NCI-H345 treated with DMSO at 0.1 percent for 48 hours (cell line): Measurements from ENCODE around the gene RASGRP3.
"Not testable (repeated sequence)": the region's sequence is repeated elsewhere in the genome, so short reads cannot be mapped to it uniquely, and the experiment has no call there.

ENCODE experiments used
- DNase-seq: peaks from one replicate; lab custom pipeline; 2025; ENCODE audit not compliant: unreplicated experiment; lab: John Stamatoyannopoulos, UW

The RASGRP3 gene

DNA sequence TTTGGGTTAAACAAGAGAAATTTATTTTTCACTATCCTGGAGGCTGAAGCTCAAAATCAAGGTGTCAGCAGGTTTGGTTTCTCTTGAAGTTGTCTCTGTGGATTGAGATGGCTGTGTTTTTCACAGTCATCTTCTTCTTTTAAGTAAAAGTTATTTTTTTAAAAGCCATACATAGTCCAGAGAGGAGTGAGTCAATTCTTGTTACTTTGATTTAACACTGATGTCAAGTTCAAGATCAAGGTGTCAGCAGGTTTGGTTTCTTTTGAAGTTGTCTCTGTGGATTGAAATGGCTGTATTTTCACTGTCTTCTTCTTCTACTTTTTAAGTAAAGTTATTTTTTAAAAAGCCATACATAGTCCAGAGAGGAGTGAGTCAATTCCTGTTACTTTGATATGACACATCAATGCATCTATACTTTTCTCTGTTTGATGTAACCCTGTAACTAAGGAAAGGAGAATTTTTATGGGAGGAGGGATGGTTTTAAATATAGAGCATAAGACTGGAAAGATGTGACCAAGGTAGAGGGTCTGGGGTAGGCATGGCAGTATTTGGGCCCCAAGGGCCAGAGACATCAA is 22.5 kb upstream of the RASGRP3 start:
- no peak for DNase-seq

DNA sequence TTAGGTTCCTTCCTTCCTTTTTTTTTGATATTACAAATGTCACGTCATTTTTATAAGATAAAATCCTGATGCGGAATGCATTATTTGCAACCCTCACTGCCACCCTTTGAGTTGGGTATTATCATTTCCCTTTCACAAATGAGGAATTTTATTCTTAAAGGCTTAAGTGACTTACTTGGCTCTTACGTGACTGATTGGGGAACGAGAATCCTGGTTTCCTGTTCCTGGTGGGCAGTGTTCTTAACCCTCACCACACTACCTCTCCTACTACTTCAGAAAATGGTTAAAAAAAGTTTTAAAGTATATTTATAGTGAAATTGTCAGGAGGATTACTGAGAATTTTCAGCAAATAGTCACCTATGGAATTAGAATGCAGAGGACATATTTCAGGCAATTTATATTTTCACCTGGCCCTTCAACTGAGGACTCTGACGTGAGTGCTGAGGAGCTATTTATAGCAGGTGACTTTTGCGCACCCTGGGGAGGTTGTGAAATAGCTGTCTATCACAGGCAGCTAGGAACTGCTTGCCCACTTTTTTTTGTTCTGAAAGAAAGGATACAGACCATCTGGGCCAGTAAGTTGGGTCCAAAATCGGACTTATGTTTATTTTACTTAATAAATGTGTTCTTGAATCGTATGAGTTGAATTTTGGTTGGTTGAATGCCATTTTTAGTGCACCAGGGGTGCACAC is 18.7 kb upstream of the RASGRP3 start:
- DNase-seq, result peak; percentile 13

DNA sequence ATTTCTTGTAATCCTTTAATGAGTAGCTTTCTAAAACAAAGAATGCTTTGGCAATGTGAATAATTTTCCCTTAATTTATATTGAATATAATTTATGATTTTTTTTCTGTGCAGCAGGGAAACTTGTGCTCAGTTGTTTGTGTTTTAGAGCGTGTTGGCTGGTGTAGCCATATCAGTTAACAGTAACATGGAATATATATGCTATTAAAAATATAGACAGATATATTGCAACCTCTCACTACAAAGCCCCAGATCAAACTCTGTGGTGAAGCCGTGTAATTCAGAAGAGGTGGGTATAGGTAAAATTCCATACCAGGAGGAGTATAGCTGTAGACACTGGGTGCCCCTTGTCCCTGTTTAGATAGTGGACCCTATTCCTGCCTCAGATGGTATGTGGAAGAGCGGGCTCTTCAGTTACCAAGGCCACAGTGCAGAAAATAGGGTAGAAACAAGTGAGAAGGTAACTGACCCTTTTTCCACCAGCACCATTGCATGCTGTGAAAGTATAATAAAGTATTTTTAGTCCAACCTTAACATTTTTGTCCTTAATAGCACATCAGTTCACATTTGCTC is 18.1 kb upstream of the RASGRP3 start:
- no peak for DNase-seq

GRCh38 chr2:33459745-33460144 is 16.7 kb upstream of the RASGRP3 start:
- no peak for DNase-seq

DNA sequence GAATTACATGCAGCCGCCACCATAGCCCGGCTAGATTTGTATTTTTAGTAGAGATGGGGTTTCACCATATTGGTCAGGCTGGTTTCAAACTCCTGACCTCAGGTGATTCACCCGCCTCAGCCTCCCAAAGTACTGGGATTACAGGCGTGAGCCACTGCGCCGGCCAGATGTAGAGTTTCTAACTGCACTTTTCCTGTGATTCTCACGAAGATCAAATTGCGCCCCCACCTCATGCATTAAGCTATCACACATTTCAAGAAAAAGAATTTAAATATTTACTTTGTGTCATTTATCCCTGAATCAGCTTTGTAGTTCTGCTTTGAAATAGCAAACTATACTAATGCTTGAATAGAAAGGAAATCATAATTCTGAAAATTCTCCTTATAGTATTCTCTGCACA is 13.9 kb upstream of the RASGRP3 start:
- not testable (repeated sequence) for DNase-seq

DNA sequence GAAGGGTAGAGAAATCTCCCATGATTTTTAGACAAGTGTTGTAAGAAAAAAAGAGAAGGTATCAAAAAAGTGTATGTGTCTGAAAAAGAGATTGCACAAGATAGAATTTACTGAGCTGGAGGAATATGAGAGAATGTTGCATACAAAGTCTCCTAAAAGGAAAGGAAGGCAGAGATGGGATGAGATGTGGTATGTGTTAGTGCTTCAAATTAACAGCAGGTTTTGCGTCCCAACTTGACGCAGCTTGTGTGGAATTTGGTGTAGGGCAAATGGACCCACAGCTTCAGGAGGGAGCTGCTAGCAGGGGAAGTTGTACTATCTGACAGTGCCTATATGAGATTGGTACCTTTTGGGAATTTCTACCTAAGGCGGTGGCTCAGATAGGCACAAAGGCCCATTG is 9.0 kb upstream of the RASGRP3 start:
- DNase-seq, result no peak

GRCh38 chr2:33469238-33469637 is 7.2 kb upstream of the RASGRP3 start:
- DNase-seq, result no peak

DNA sequence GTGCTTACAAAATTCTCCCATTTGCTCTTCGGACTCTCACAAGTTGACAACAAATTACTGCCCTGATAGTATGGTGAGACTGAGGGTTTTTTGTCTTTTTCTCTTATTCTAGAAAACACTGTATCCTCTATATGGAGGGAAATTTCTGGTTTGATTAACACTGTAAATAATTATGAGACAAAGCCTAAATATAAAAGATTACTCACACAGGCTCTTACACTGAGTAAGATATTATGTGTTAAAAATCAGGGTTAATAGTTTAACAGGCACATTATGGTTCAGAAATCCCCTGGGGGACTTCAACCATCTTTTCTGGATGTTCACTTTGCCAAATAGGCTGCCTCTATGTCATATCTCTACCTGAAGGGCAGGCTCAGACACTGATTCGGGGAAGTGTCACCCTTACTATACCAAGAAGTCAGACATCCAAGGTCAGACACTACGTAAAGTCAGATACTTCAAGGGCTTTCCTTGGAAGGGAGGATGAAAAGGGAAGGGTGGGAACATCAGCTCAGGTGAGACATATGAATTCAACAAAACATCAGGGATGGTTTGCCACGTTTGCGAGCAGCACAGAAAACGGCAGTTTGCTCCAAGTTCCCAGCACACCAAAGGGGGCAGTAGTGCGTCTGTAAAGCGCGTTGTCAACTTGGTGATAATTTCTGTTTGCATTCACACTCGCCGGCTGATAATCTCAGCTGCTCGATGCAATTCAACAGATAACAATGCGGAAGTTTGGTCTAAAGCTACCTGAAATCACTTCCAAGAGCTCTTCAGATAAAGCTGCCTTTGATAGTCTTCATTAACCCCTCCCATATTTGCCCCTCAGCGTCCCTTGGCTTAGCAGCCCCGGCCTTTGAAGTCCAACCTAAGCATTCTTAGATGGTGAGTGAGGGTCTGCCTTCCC is 972 bp upstream of the RASGRP3 start:
- peak; percentile 87 for DNase-seq

DNA sequence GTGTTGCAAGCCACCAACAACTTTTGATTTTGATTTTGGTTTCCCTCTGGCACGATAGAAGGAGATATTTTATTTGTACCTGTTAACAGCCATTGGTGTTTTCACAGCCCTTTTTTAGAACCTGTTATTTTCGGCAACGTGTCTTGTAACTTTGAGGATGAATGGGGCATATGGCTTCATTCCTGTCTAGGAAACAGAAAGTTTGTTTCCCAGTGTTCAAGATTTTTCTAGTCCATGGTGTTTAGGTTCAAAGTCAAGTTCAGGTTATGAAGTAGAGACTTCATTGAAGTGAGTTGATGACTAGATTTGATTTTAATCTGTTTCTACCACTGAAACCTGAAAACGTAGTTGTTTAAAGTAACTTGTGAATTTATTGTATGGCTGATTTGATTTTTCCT is 343 bp downstream of the RASGRP3 start:
- no peak for DNase-seq

DNA sequence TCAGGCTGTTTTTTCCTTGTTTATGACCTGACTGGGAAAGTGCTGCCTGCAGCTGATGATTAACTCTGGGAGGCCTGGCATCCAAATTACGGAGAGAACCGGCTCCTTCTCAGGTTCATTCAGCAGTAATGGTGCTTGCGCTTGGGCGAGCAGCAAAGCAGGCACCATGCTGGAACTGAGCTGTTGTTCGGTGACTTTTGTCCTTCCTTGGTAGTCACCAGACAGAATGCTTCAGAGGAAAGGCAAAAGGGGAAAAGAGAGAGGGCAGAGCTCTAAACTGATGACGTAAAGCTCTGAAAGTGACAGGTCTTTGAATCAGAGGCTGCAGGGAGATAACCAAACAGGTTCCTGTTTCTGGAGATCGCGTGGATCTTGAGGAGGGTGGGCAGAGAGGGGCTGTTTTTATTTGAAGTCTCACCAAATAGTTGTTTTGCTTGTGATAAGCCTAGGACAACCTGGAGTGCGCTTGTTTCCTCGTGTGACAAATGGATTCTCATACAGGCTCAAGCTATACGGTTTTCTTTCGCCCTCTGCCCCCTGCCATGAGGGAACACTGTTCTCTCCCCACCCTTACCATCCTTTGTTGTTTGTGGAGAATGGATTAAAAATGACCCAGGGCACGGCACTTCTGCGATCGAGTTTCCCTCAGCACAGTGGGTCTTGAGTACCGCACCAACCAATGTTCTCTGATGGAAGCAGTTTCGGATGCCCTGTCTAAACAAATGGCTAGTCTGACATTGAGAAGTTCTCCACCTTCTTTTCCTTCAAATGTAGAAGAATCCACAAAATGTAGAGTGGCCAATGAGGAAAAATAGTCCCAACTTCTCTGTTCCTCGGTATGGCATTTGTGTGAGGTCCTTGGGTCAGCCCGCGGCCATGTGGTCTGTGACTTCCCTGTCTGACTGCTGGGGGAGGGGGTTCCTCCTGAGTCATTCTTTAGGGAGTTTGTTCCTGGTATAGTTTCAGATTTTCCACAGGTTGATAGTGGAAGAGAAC is 1.3 kb downstream of the RASGRP3 start:
- no peak for DNase-seq

- no peak for DNase-seq
These were observed 2.7 kb downstream of the RASGRP3 start for GRCh38 chr2:33478968-33479731.

DNA sequence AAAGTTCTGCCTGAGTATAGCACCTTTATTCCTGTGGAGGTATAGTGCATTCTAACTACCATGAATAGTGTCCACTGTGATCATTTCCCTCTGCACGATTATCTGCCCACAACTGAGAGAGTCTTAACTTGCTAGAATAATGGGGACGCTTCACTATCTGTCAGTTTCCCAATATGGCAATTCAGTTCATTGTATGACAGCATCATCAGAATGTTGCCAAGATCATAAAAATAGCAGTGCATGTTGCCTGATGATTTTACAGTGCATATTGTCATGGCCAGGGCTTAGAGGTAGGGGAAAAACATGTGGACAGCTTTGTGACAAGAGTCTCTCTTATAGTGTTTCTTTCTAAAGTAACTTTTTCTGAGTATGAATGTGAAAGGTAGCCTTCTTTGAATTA is 6.1 kb downstream of the RASGRP3 start:
- DNase-seq, result no peak

- DNase-seq, result no peak
These were observed 7.7 kb downstream of the RASGRP3 start for GRCh38 chr2:33484042-33484621.

GRCh38 chr2:33485051-33485450 is 8.6 kb downstream of the RASGRP3 start:
- no peak for DNase-seq

DNA sequence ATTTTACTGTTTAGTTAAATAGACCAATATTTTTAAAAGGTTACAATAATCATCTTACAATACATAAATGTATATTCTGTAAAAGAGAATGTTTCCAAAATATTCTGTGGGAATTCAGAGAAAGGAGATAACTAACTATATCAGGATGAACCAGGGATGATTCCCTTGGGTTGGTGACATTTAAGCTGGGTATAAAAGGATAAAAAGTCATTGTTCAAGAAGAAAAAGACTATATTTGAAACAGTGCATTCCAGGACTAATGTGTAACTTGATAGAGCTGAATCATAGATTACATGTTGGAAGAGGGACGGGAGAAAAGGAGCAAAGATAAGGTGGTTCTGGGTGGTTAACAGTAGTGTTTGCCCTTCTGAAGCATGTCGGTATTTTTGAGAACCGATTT is 10.1 kb downstream of the RASGRP3 start:
- no peak for DNase-seq

GRCh38 chr2:33488178-33488690 is 11.8 kb downstream of the RASGRP3 start:
- no peak for DNase-seq

DNA sequence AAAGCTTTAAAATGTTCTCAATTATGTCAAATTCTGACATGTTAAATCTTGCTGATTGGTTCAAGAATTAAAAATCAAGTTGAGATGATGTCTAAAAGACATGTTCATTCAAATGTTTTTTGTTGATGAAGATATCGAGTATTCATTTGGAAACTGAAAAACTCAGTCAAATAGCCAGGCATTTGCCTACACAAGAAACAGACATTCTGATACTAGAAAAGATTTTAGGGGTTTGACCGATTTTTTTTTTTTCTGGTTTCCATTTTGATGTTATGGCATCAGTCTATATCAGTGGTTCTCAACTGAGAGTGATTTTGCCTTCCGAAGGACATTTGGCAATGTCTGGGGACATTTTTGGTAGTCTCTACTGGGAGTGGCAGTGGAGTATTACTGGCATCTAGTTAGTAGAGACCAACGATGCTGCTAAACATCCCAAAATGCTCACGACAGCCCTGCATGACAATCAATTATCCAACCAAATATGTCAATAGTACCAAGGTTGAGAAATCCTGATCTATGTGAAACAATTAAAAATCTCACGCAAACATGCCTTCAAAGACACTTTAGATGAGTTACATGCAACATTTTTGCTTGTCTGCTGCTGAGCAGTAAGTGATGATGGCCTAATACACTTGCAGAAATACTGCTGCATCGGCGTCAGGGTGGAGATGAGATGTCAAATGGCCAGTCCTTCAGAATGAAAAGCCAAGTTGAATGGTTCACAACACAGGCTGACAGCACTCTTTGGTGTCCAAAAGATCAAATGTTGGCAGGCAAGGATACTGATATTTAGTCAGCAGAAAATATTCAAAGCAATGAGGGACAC is 12.5 kb downstream of the RASGRP3 start:
- no peak for DNase-seq

GRCh38 chr2:33489835-33490431 is 13.5 kb downstream of the RASGRP3 start:
- DNase-seq, result no peak
